ENCODE data around the gene ZFAND3.

DNA sequence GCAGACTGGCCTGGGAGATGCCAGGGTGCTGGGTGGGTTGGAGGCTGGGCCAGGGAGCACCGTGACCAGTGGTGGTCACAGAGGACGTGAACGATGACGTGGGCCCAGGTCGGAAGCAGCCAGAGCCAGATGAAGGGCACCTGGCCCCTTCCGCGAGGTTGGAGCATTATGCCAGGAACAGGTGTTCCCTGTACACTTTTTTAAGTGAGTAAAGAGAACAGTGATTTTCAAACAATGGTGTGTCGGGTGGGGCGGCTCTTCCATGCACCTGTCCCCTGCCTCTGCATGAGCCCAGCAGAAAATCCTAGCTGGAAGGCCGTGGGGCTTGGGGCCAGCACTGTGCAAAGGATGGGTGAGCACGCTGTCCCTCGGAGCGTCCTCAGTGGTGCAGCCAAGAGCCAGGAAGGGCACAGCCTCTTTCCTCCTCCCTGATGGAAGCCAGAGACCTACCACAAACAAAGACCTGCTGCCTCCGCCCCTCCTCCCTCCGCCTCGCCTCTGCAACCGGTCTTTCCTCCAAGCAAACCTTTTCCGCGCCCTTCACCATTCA, 350.5 kb downstream of the ZFAND3 start:
- TF ChIP-seq, protein P1, sequence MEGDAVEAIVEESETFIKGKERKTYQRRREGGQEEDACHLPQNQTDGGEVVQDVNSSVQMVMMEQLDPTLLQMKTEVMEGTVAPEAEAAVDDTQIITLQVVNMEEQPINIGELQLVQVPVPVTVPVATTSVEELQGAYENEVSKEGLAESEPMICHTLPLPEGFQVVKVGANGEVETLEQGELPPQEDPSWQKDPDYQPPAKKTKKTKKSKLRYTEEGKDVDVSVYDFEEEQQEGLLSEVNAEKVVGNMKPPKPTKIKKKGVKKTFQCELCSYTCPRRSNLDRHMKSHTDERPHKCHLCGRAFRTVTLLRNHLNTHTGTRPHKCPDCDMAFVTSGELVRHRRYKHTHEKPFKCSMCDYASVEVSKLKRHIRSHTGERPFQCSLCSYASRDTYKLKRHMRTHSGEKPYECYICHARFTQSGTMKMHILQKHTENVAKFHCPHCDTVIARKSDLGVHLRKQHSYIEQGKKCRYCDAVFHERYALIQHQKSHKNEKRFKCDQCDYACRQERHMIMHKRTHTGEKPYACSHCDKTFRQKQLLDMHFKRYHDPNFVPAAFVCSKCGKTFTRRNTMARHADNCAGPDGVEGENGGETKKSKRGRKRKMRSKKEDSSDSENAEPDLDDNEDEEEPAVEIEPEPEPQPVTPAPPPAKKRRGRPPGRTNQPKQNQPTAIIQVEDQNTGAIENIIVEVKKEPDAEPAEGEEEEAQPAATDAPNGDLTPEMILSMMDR (IDR thresholded peaks at IDR 0.05): no peak
- TF ChIP-seq, protein P2, sequence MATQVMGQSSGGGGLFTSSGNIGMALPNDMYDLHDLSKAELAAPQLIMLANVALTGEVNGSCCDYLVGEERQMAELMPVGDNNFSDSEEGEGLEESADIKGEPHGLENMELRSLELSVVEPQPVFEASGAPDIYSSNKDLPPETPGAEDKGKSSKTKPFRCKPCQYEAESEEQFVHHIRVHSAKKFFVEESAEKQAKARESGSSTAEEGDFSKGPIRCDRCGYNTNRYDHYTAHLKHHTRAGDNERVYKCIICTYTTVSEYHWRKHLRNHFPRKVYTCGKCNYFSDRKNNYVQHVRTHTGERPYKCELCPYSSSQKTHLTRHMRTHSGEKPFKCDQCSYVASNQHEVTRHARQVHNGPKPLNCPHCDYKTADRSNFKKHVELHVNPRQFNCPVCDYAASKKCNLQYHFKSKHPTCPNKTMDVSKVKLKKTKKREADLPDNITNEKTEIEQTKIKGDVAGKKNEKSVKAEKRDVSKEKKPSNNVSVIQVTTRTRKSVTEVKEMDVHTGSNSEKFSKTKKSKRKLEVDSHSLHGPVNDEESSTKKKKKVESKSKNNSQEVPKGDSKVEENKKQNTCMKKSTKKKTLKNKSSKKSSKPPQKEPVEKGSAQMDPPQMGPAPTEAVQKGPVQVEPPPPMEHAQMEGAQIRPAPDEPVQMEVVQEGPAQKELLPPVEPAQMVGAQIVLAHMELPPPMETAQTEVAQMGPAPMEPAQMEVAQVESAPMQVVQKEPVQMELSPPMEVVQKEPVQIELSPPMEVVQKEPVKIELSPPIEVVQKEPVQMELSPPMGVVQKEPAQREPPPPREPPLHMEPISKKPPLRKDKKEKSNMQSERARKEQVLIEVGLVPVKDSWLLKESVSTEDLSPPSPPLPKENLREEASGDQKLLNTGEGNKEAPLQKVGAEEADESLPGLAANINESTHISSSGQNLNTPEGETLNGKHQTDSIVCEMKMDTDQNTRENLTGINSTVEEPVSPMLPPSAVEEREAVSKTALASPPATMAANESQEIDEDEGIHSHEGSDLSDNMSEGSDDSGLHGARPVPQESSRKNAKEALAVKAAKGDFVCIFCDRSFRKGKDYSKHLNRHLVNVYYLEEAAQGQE (IDR thresholded peaks at IDR 0.05): no peak
- no peak for TF ChIP-seq HOXA7 (CRISPR knock-in tag; IDR thresholded peaks at IDR 0.05)
- TF ChIP-seq SMC3 (IDR thresholded peaks at IDR 0.05): no peak
- no peak for TF ChIP-seq POLR2A (IDR thresholded peaks at IDR 0.05; ENCODE audit: low read length)

Data from A549 (cell line).